Measurements from ENCODE around the gene CHADL. TPM values are rescaled to one million over a fixed set of nuclear protein-coding genes. Genes with fewer than 3 reads are reported as not detected.

The CHADL gene
- total RNA-seq, 4 donors from 2014 or later = 7.5 to 13.2 (median 10.3) TPM

- TF ChIP-seq POLR2AphosphoS5 (IDR thresholded peaks at IDR 0.05) (no peak), EP300 (IDR thresholded peaks at IDR 0.05) (no peak), POLR2A (IDR thresholded peaks at IDR 0.05; ENCODE audit: low read depth) (no peak), CTCF (IDR thresholded peaks at IDR 0.05) (no peak)
- Histone ChIP-seq H3K27ac (replicated peaks in 1 of 4) (no peak overlapping the region), H3K4me3 (no peak overlapping the region), H3K9me3 (no peaks in the 10 kb centered on the region), H3K27me3 (no peaks in the 10 kb centered on the region), H3K4me1 (peaks cover 25 to 46% (median 27%) of the 10 kb centered on the region in 4 donors), H3K36me3 (peaks cover 0 to 18% (median 8%) of the 10 kb centered on the region in 4 donors)
- intact Hi-C loops (cut with DNase I) = no loop called here
- no peak for DNase-seq (ENCODE audit: extremely low spot score)
- WGBS = 89% methylated on average over 12 of the region's 19 CpGs
Observed at GRCh38 chr22:41234815-41235695, 5.7 kb downstream of the CHADL start.

- H3K27me3 ChIP-seq = no peaks in the 10 kb centered on the region
- H3K4me3 ChIP-seq = no peak overlapping the region
- intact Hi-C loops (cut with DNase I) = no loop called here
- no peak overlapping the region for H3K27ac ChIP-seq (replicated peaks in 1 of 4)
- peaks cover 0 to 36% (median 3%) of the 10 kb centered on the region in 4 donors for H3K4me1 ChIP-seq
- no peak for DNase-seq (ENCODE audit: extremely low spot score)
- 90% methylated on average over 7 of the region's 7 CpGs for WGBS
- H3K36me3 ChIP-seq = peaks cover 16 to 55% (median 36%) of the 10 kb centered on the region in 4 donors
- H3K9me3 ChIP-seq = no peaks in the 10 kb centered on the region
- TF ChIP-seq CTCF (IDR thresholded peaks at IDR 0.05) (no peak), EP300 (IDR thresholded peaks at IDR 0.05) (no peak), POLR2A (IDR thresholded peaks at IDR 0.05; ENCODE audit: low read depth) (no peak), POLR2AphosphoS5 (IDR thresholded peaks at IDR 0.05) (no peak)
Observed at GRCh38 chr22:41231369-41231768, 9.4 kb downstream of the CHADL start.

- H3K4me1 ChIP-seq = peaks cover 0 to 35% (median 0%) of the 10 kb centered on the region in 4 donors
- H3K9me3 ChIP-seq = no peaks in the 10 kb centered on the region
- H3K27me3 ChIP-seq = no peaks in the 10 kb centered on the region
- no peak for TF ChIP-seq EP300 (IDR thresholded peaks at IDR 0.05)
- no peak for TF ChIP-seq POLR2AphosphoS5 (IDR thresholded peaks at IDR 0.05)
- TF ChIP-seq POLR2A (IDR thresholded peaks at IDR 0.05; ENCODE audit: low read depth) = no peak
- TF ChIP-seq CTCF (IDR thresholded peaks at IDR 0.05) = no peak
- peaks cover 22 to 64% (median 45%) of the 10 kb centered on the region in 4 donors for H3K36me3 ChIP-seq
- H3K27ac ChIP-seq (replicated peaks in 1 of 4) = no peak overlapping the region
- WGBS = 89% methylated on average over 8 of the region's 9 CpGs
- no peak for DNase-seq (ENCODE audit: extremely low spot score)
- intact Hi-C loops (cut with DNase I) = no loop called here
- H3K4me3 ChIP-seq = no peak overlapping the region
Observed at GRCh38 chr22:41230401-41230785, 10.3 kb downstream of the CHADL start.

GRCh38 chr22:41229730-41230400 lies 10.9 kb downstream of the CHADL start:
- 70% methylated on average over 17 of the region's 17 CpGs for WGBS
- TF ChIP-seq EP300 (IDR thresholded peaks at IDR 0.05) = no peak
- TF ChIP-seq CTCF (IDR thresholded peaks at IDR 0.05) = no peak
- no peak for TF ChIP-seq POLR2A (IDR thresholded peaks at IDR 0.05; ENCODE audit: low read depth)
- no peak for TF ChIP-seq POLR2AphosphoS5 (IDR thresholded peaks at IDR 0.05)
- no peak for DNase-seq (ENCODE audit: extremely low spot score)
- Histone ChIP-seq H3K27ac (replicated peaks in 1 of 4) (no peak overlapping the region), H3K27me3 (no peaks in the 10 kb centered on the region), H3K4me1 (peaks cover 0 to 30% (median 0%) of the 10 kb centered on the region in 4 donors), H3K9me3 (no peaks in the 10 kb centered on the region), H3K36me3 (peaks cover 22 to 70% (median 51%) of the 10 kb centered on the region in 4 donors), H3K4me3 (no peak overlapping the region)
- intact Hi-C loops (cut with DNase I) = no loop called here

Data from esophagus muscularis mucosa (tissue), 4 donors.